Measurements from ENCODE around the gene SMARCAL1. TPM values are rescaled to one million over a fixed set of nuclear protein-coding genes. Genes with fewer than 3 reads are reported as not detected.

SMARCAL1 gene
- total and polyA plus RNA-seq, 9 of the 15 experiments (the other 6 are each of a cell fraction or from before 2014, with no cell fraction given): 8.2 to 27.9 (median 12.4) TPM

DNA sequence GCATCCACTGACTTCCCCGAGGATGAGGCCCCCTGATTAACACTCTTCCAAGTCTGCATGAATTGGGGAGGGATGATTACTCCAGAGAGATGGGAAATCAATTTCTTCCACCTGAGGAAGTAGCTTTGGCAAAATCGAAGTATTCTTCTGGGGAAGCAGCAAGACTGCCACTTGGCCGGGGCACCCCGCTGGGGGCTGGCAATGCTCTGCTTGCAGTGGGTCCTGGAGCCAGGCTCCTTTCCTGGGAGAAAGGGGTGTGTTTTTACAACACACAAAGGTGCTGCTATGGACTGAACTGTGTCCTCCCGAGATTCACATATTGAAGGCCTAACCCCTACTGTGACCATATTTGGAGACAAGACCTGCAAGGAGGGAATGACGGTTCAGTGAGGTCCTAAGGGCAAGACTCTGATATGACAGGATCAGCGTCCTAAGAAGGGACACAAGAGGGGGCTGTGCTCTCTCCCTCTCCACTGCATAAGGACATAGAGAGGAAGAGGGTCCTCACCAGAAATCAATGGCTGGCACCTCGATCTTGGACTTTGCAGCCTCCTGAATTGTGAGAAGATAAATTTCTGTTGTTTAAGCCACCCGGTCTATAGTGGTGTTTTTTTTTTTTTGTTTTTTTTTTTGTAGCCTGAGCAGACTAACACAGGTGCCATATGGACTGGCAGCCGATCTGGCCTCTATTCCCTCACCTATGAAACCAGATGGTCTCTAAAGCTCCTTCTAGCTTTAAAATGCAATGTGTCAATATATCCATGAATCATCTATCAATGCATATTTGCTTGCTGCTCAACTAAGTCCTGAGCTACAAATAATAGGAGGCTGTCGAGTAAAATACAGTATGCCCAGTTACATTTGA, 3.6 kb upstream of the SMARCAL1 start (continued):
- TF ChIP-seq, protein P1, sequence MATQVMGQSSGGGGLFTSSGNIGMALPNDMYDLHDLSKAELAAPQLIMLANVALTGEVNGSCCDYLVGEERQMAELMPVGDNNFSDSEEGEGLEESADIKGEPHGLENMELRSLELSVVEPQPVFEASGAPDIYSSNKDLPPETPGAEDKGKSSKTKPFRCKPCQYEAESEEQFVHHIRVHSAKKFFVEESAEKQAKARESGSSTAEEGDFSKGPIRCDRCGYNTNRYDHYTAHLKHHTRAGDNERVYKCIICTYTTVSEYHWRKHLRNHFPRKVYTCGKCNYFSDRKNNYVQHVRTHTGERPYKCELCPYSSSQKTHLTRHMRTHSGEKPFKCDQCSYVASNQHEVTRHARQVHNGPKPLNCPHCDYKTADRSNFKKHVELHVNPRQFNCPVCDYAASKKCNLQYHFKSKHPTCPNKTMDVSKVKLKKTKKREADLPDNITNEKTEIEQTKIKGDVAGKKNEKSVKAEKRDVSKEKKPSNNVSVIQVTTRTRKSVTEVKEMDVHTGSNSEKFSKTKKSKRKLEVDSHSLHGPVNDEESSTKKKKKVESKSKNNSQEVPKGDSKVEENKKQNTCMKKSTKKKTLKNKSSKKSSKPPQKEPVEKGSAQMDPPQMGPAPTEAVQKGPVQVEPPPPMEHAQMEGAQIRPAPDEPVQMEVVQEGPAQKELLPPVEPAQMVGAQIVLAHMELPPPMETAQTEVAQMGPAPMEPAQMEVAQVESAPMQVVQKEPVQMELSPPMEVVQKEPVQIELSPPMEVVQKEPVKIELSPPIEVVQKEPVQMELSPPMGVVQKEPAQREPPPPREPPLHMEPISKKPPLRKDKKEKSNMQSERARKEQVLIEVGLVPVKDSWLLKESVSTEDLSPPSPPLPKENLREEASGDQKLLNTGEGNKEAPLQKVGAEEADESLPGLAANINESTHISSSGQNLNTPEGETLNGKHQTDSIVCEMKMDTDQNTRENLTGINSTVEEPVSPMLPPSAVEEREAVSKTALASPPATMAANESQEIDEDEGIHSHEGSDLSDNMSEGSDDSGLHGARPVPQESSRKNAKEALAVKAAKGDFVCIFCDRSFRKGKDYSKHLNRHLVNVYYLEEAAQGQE (IDR thresholded peaks at IDR 0.05; ENCODE audit: borderline replicate concordance): peak; percentile 5; the same call in 1 of the 2 replicates
- TF ChIP-seq, protein P1 (CRISPR knock-in tag; IDR thresholded peaks at IDR 0.05; ENCODE audit: low read depth): no peak
- no peak for TF ChIP-seq SRSF9 (IDR thresholded peaks at IDR 0.05; ENCODE audit: borderline replicate concordance, low read depth, low read length)
- TF ChIP-seq, protein P2, sequence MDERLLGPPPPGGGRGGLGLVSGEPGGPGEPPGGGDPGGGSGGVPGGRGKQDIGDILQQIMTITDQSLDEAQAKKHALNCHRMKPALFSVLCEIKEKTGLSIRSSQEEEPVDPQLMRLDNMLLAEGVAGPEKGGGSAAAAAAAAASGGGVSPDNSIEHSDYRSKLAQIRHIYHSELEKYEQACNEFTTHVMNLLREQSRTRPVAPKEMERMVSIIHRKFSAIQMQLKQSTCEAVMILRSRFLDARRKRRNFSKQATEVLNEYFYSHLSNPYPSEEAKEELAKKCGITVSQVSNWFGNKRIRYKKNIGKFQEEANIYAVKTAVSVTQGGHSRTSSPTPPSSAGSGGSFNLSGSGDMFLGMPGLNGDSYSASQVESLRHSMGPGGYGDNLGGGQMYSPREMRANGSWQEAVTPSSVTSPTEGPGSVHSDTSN (CRISPR knock-in tag; IDR thresholded peaks at IDR 0.05; ENCODE audit: low read depth): no peak
- TF ChIP-seq, protein P2 (tag; conservative IDR thresholded peaks at IDR 0.05; ENCODE audit: low read depth): no peak
- TF ChIP-seq, protein P3, sequence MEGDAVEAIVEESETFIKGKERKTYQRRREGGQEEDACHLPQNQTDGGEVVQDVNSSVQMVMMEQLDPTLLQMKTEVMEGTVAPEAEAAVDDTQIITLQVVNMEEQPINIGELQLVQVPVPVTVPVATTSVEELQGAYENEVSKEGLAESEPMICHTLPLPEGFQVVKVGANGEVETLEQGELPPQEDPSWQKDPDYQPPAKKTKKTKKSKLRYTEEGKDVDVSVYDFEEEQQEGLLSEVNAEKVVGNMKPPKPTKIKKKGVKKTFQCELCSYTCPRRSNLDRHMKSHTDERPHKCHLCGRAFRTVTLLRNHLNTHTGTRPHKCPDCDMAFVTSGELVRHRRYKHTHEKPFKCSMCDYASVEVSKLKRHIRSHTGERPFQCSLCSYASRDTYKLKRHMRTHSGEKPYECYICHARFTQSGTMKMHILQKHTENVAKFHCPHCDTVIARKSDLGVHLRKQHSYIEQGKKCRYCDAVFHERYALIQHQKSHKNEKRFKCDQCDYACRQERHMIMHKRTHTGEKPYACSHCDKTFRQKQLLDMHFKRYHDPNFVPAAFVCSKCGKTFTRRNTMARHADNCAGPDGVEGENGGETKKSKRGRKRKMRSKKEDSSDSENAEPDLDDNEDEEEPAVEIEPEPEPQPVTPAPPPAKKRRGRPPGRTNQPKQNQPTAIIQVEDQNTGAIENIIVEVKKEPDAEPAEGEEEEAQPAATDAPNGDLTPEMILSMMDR (IDR thresholded peaks at IDR 0.05 in 2 of 3, conservative IDR thresholded peaks at IDR 0.05 in 1 of 3; ENCODE audit: insufficient read depth in 2 of 3, low read depth in 1 of 3, low read length in 3 of 3): peak; percentile 20 to 45 (median 31); a peak in 3 of 6 replicates
- TF ChIP-seq TAF9B (IDR thresholded peaks at IDR 0.05; ENCODE audit: partially characterized antibody): no peak

Measured in K562 (cell line).